Suppressor macrophage (primary cell): ENCODE measurements around the gene MYCBP.
"Not testable (repeated sequence)": the region's sequence is repeated elsewhere in the genome, so short reads cannot be mapped to it uniquely, and the experiment has no call there.

Experiments
- DNase-seq, 4 experiments: peaks; one replicate each; pipeline ENCODE4 v3.0.0-alpha.2; 2020 to 2022

MYCBP gene

DNA sequence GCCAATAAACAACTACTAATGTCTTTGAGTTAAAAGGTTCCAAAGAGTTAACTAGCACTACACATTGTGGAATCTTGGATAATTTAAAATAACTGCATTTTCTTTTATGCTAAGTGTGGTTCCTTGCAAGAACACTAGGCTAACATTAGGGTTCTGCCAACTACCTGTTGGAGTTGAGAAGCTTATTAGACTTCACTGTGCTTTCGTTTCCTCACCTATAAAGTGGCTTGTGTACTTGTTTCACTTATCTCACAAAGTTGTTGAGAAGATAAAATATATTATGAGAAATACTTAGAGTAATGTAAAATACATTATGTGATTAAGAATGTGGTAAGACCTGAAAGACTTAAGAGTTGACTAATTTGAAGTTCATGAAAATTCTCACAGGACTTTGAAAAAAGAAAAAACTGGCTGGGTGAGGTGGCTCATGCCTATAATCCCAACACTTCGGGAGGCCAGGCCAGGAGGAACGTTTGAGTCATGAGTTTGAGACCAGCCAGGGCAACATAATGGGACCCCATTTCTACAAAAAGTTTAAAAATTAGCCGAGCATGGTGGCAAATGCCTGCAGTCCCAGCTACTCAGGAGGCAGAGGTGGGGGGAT is 7.9 kb downstream of the MYCBP start:
- DNase-seq = no peak

DNA sequence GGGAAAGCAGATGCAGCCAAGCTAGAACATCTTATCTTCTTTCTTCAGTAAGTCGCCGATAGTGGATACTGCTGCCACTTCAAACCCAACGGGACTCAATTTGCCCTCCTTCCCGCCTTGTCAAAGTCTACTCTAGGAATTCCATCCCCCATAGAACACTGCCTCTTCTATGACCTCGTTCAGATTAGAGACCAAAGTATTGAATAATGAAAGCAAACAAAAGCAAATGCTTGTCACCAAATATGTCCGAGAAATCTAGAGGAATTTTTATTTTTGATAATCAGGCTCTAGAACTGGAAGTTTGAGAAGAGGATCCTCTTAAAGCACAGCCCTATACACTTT is 12.7 kb downstream of the MYCBP start:
- no peak for DNase-seq

DNA sequence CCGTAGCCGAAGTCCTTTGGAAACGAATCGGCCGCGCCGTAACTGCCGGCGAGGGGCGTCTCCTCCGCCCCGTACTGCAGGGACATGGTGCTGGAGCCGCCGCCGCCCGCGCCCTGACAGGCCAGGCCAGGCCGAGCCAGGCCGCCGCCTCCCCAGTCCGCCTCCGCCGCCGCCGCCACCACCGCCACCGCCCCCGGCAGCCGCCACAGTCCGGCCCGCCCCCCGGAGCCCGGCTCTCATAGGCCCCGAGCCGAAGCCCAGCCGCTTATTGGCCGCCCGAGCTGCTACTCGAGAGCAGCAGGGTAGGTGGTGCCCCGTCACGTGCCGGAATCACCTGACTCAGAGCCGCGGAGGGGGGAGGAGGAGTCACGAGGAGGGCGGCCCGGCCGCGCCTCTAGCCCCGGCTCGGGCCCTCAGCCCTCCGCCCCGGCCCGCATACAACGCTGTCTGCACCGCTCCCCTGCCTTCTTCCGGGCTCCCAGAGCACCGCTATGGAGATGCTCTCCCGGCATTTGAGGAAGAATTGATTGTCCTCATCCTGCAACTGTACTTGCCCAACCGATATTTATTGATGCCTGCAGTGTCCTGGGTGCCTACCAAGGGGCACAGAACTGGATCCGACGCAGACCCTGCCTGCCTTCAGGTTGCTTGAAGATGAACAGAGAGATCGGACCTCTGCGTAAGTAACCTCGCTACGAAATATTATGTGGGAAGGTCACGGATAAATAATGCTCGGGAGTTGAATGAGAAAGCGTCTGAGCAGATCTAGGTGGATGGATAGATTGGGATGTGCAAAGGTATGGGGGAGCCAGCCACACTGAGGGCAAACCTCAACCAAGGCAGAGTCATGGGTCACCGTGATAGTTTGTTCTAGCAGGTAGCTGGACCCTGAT is 13.3 kb downstream of the MYCBP start, which contains the start of gene RRAGC:
Gene RRAGC, minus strand, starts transcription at position 212 of the 893 bp plus-strand sequence. Its CDS starts 126 bp downstream, at position 86.
- DNase-seq = peak; percentile 99 to 100 (median 99)

DNA sequence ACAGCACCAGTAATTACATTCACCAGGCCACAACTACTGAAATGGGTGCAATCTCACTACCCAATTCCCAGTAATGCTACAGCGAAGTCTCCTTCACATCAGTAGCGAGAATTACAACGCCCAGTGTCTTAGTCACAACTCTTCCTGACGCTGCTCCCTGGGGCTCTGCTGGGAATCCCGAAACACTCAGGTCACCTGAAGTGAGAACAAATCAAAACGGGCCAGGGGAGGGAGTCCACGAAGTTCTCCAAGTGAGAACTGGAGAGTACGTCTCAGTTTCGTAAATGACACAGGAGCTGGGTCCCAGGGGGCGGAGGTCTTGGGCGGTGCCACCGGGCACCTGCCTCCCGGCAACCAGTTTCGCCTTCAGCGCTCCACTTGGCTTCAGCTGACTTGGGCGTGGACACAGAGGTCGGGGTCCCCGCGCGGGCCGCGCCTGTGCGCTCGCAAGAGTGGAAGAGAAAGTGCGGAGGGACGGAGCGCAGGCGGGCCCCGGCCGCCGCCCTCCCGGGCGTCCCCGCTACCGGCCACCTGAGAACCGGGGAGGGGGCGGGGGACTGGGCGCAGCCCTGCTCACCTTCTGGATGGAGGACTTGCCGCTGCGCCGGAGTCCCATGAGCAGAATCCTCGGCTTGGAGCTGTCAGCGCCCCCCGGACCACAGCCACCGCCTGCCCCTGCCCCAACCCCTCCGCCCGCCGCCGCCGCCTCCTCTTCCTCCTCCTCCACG is 14.2 kb downstream of the MYCBP start:
- DNase-seq = peak; percentile 44 to 66 (median 54)

DNA sequence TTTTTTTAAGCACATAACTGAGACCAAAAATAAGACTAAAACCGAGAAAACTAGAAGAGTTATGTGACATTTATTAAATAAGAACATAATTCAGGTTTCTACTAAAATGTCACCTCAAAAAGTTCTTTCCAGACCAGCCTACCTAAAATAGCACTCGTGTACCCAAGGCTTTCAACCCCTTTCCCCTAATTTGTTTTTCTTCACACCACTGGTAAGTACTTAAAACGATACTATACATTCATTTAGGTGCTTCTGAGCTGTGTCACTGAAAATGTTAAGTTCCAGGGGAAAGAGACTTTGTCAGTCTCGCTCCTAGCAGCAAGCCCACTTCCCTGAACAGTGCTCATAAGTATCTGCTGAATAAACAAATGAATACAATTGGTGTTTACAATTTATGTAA is 20.4 kb downstream of the MYCBP start:
- DNase-seq = no peak

DNA sequence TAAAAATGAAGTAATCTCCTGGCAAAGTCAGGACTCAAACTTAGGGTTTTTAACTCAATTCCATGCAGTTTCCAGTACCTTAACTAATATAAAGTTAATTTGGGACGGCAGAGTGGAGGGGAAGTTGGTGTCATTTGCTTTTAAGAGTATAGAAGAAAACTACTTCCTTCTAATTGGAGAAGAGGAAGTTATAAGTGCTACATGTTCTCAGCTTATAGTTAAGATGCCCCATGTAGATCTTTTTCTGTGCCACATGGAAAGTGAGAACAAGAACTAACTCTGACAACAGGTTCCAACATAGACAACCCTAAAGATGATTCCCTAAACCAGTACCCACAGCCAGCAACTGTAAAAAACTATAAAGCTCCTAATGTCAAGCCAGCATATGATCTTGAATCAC is 25.1 kb downstream of the MYCBP start:
- peak; percentile 35 to 80 (median 62) for DNase-seq

DNA sequence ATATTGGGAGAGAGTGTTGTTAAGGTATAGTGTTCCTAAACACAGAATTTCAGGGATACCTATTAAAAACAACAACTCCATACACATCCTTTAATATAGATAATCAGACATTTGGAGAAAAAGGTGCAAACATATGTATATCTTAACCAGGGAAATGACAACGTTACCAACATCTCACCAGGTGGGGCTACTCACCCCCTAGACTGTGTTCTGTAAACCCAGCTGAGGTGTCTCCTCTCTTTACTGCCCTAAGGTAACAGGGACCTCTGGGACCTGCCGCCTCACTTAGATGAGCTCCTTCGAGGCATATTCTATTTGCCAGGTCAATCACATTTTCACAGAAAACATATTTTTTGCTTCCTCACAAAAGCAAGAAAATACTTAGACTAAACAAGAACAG is 26.9 kb downstream of the MYCBP start:
- no peak for DNase-seq

DNA sequence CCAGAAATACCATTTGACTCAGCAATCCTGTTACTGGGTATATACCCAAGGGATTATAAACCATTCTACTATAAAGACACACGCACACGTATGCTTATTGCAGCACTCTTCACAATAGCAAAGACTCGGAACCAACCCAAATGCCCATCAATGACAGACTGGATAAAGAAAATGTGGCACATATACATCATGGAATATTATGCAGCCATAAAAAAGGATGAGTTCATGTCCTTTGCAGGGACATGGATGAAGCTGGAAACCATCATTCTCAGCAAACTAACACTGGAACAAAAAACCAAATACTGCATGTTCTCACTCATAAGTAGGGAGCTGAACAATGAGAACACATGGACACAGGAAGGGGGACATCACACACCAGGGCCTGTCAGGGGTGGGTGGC is 28.1 kb downstream of the MYCBP start:
- not testable (repeated sequence) for DNase-seq

DNA sequence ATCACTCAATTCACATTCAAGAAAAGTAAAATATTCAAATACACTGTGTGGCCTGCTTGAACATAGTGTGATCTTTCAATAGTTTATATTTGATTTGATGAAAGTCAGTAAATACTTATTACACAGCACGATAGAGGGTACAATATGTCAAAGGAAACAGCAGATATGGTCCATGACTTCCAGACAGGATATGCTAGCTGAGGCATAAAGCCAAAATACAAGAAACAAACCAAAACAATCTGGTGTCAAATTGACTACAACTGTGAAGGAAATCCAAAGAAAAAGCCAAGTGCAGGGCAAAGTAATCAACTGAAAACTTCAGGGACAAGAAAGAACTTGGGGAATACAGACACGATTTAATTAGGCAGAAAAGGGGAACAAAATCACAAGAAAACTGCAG is 32.9 kb downstream of the MYCBP start:
- DNase-seq = no peak

DNA sequence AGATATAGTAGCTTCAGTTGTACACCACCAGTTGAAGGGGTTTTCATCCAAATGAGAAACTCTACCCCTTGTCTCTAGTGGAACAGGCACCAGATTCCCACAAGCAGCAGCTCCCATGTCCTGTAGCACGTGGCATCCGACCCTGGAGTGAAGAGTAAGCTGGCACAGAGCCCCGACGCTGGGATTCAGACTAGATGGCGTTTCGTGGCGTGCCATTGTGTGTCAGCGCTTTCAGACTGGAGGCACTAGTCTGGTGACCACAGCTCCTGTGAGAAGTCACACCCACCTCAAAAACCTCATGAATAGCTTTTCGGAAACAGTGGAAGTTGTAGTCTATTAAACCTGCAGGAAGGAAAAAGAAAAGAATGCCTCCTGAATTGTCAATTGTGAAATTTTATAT is 33.8 kb downstream of the MYCBP start:
- no peak for DNase-seq

DNA sequence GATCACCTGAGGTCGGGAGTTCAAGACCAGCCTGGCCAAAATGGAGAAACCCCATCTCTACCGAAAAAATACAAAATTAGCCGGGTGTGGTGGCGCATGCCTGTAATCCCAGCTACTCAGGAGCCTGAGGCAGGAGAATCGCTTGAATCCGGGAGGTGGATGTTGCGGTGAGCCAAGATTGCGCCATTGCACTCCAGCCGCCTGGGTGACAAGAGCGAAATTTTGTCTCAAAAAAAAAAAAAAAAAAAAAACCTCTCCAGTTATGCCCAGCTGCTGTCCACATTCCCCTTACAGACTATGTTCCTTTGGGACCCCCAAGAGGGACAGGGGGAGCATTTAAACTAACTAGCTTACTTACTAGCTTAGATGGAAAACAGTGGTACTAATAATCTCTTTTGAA is 36.8 kb downstream of the MYCBP start:
- DNase-seq = not testable (repeated sequence)

DNA sequence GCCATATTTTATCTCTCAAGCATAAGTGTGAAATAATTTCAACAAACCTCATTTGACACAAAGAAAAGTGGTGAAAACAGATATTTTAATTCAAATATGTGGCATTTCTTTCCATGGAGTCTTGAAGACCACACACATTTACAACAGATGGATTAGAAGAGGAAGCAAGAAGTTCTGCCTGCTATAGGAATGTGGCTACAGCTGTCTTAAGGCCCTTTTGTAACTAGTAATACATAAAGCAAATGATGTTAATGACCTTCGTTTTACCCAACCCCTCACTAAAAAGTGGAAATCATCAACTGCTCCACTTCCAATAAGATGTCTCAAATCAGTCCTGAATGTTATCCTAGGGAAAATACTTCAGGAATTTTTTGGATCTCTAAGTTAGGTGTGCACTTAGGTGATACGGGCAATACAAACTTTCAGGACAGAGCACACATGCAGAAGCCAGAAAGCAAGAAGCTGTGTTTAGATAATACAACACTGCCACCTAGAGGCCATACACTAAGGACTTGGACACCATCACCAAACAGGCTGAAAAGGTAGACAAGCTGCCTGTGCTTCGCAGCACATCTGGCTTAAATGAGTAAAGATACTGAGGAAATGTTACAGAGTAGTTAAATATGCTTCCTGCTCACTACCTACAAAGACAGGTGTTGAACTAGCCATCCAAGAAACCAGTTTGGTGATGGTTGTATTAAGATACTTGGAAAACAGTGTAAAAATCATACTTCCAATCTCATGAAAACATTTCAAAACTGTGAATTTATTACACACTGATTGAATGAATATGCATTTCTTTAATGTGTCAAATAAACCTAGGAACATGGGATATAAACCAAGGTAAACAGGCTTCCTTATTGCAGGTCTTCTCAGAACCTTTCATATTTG is 38.0 kb downstream of the MYCBP start:
- peak; percentile 73 to 89 (median 84) for DNase-seq

DNA sequence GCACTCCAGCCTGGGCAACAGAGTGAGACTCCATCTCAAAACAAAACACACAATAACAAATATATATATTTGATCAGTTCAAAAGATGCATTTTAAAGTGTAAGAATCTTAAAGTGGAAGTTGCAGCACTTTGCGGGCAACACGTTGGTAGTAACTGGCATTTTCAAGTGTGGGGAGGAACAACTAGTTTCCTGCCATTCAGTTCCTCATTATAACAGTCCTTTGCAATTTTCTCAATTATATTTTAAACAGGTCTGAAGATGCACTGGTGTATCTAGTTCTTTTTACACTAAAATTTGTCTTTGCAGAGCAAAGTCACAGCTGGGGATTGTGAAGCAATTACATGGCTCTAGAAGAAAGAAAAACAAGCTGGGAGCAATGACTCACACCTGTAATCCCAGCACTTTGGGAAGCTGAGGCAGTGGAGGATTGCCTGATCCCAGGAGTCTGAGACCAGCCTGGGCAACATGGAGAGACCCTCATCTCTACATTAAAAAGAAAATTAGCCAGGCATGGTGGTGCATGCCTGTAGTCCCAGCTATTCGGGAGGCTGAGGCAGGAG is 38.8 kb downstream of the MYCBP start:
- peak; percentile 36 to 70 (median 57) for DNase-seq

DNA sequence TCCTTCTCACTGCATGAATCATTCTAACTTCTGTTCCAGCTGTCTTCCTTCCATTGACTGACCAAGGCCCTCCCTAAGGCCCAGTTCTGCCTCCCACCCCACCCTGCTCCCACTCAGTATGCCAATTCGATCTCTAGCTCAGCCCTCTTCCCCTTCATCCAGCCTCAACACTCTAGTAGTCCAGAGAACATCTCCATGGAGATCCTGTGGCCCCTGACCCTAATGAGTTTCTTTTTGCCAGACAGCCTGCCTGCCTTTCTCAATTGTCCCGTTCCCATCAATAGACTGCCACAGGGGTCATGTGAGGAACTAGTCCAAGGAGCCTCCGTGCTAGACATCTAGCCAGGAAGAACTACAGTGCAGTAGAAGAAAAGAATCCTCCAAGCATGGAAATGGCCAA is 40.0 kb downstream of the MYCBP start:
- DNase-seq = peak in 1 of 4 experiments; percentile 32

DNA sequence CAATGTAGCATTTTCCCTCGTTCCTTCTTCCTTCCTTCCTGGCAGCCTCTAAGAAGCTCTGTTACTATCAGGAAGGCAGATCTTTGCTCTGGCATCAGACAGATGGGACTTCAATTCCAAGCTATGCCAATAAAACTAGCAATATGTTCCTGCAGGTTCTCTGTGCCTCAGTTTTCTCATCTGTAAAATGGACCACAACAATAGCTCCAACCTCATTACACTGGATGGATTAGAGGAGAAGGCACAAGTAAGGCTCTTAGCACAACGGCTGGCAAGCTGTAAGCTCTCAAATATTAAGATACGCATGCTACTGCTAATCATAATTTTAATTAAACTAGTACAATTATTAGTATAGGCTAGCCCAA is 40.8 kb downstream of the MYCBP start:
- no peak for DNase-seq

DNA sequence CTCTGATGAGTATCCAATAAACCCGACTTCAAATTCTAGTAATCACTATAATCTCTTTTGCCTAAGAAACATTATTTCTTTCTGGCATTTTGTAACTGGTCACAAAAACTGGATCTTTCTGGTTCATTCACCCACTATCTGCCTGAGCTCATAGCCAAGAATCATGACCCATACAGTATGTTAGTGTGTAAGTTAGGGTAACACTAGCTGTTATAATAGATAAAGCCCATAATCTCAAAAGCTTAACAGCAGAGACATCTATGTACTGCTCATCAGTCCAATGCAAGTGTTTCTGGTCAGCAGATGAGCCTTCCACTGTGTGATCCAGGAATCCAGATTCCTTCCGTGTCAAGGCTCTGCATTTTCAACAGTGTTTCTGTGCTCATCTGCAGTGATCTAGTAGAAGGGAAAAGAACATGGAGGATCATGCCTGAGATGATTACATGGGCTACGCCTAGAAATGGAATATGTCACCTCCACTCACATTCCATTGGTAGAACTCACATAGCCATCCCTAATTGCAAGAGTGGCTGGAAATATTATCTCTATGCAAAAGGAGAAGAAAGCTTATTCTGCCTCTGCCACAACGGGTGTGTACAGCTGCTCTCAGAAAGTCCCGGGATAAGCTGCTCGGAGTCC is 41.3 kb downstream of the MYCBP start:
- no peak for DNase-seq

DNA sequence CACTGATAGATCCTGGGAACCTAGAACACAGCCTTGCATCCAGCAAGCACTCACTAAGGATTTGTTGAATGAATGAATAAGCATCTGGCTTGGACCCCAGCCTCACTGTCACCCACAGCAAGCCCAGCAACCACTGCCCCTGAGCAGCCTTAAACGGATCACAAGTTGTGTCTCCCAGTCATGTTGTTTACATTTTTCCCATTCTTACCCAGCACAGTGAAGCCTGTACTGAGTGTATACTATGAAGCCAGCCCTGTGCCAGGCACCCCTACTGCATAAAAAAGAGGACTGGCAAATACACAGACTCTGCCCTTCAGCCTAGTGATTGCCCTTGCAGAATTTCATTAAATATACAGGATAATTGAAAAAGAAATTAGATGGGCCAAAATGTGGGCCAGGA is 43.8 kb downstream of the MYCBP start:
- no peak for DNase-seq

DNA sequence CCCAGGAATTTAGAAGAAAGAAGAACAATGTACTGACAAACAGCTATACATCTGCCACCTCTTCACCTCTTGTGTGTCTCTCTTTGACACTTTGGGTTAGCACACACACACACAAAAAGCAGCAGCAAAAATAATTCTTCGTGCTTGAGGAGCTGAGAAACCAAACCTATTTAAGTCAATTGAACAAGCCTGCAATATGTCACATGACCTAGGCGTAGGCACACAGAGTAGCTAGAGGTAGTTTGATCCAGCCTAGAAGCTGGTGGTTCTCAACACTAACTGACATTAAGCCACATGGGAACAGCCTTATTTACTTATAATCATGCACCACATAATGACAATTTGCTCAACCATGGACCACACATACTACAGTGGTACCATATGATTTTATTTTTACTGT is 45.8 kb downstream of the MYCBP start:
- no peak for DNase-seq

DNA sequence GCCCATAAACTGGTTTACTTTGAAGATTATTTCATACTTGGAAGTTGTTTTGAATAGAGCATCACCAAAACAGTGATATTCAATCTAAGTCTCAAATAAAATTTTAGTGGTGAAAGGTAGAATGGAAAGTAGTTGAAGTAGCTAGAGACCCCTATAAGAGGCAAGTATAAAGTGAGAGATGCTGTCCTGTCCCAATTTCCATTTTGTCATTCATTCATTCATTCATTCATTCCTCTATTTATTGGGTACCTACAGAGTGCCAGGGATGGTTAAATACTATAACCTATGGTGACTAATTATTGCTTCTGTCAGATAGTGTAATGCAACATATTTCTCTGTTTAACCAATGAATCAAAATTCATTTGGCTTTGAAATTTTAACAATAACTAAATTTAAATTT is 46.3 kb downstream of the MYCBP start:
- DNase-seq = no peak

DNA sequence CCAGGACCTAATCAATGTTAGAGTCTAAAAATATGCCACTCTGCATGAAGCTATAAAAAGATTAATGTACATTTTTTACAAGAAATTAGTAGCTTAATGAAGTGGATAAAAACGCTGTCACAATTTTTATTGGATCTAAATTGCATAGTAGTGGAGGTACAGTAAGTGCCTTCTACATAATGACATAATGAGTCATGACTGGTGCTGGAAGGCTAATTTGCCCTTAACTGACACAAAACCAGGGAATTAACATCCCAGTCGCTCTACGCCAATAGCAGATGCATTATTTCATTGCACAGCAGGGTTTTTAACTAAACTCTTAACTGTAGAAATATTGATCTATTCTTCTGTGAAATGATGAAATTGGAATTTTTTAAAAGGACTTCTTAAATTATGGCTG is 46.9 kb downstream of the MYCBP start:
- no peak for DNase-seq

DNA sequence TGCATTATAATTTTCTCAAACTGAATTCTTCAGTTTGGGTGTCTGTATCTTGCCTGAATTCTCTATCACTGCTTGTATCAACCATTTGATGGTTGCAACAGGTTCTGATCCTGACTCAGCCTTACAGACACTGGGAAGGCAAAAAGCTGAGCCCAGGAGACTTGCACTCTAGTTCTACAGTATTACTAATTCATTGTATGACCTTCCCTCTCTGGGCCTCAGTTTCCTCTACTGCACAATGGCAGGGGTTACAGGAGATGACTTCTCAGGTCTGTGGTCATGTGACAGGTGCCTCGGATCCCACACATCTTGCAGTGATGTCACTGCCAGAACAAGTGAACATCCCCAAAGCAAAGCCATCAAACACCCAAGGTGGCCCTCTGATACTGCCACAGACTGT is 52.3 kb downstream of the MYCBP start:
- no peak for DNase-seq

DNA sequence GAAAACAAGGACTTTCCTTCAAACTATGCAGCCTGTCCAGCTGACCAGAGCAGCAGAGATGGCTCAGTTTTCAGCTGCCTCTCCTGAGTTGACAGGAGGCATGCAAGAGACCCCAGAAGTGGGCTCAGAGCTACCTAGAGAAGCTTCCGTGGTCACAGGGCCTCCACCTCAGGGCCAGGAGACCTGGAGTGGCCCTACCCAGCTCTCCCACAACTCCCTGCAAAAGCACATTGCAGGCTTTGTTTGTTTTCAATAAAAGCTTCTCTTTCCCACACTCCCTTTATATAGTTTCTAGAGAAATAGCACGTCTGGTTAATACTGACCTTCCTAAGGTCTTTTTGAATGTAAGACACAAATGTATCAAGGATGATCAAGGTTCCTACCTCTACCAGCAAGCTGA is 53.6 kb downstream of the MYCBP start:
- DNase-seq = no peak
